ENCODE measurements around the gene RIBC1.
A peak's percentile ranks its signal among the peaks of the same experiment; 100 is the strongest.
"Not testable (repeated sequence)": the region's sequence is repeated elsewhere in the genome, so short reads cannot be mapped to it uniquely, and the experiment has no call there.

Gene RIBC1

GRCh38 chrX:53422861-53423306 lies at the start of gene RIBC1:
RIBC1 (plus strand) TSS chrX:53422873; CDS start chrX:53426277, 3,404 bp downstream.
- DNase-seq, result no peak

DNA sequence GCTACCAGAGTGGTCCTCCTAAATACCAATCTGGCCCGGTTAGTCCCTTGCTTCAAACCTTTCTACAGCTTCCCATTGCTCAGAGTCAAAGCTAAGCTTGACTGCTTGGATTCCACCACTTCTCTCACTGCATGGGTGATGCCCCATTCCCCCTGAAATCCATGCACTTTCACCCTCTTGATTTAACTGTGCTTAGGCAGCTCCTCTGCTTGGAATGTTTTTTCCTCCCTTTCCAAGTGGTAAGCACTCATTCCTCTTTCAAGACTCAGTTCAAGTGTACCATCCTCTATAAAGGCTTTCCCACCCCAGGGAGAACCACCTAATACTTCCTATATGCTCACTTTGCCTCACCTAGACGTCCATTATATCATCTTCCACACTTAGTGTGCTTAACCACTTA lies 49.4 kb upstream of the RIBC1 start:
- DNase-seq, result no peak

DNA sequence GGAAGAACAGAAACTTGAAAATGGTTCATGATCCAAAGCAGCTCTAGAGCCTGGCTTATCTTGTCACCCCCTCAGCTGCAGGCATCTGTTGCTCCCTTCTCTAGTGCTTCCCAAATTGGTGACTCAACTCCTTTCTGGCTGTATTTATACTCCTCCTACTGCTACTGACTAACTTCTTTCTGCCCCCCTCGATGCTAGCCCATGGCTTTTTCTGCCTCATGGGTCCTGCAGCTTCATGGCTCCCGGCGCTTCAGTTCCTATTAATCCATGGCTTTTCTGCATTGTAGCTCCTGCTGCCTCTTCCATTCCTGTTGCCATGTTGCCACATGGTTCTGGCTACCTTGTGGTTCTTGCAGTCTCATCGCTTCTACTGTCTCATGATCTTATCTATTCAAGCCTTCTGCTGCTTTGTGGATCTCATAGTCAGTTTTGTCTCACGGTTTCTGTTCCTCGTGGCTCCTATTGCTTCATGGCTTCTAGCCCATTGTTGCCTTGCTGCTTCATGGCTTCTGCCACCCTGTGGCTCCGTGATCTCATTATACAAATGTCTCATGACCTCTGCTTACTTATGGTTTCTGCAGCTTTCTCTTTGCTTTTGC lies 48.4 kb upstream of the RIBC1 start:
- DNase-seq, result no peak

- DNase-seq, result no peak
Observed at GRCh38 chrX:53374923-53375322, 47.8 kb upstream of the RIBC1 start.

- no peak for DNase-seq
Observed at GRCh38 chrX:53376888-53377287, 45.8 kb upstream of the RIBC1 start.

DNA sequence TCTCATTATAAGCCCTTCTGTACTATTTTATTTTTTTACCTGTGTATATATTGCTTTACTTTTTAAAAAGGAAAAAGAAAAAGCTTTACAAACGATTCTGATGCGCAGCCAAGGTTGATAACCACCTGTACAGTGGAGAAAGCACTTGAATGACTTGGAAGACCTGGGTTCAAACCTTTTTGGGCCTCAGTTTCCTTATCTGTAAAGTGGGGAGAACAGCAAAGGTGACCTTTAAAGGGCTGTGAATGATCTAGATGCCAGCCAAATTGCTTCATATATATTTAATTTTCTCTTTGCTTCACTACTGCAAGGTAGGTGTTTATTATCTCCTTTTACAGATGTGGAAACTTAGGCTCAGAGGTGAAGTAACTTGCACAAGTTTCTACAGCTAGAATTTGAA lies 45.2 kb upstream of the RIBC1 start:
- DNase-seq, result no peak

GRCh38 chrX:53379008-53379710 lies 43.5 kb upstream of the RIBC1 start:
- DNase-seq, result no peak

DNA sequence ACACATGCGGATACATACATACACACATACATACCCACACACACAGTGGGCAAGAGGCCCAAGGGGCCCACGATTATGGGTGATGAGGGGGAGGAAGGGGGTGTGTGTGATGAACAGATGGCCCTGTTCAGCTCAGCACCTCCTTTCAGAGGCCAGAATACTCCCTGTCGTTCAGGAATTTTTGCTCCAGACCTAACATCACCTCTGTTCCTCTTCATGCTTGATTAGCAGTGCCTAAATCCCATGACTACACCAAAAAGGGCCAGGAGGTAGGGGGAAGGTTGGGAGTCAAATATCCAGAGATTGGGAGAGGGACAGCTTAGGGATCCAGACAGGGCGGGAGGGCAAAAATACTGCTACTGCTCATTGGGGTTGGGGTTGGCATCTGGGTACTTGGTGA lies 42.9 kb upstream of the RIBC1 start:
- DNase-seq, result no peak

GRCh38 chrX:53383376-53384076 lies 39.1 kb upstream of the RIBC1 start:
- DNase-seq, result no peak

GRCh38 chrX:53395605-53396298 lies 26.9 kb upstream of the RIBC1 start:
- DNase-seq, result no peak

DNA sequence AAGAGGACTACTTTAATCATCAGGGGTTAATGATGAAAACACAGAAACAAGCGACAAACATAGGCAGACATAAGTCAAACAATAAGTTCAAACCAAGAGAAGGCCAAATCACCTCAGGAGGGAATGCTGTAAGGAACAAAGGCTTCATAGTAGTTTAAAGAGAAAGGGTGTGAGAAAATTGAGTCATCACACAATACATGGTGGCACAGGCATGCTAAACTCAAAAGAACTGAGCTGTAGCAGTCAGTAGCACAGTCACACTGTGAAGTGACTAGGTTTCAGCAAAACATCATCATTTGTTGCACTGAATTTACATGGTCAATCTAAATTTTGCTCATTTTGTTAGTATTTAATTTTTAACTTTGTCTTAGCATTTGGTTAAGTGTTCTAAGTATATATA lies 24.5 kb upstream of the RIBC1 start:
- no peak for DNase-seq

GRCh38 chrX:53403535-53403934 lies 19.1 kb upstream of the RIBC1 start:
- no peak for DNase-seq

GRCh38 chrX:53412446-53412845 lies 10.2 kb upstream of the RIBC1 start:
- no peak for DNase-seq

DNA sequence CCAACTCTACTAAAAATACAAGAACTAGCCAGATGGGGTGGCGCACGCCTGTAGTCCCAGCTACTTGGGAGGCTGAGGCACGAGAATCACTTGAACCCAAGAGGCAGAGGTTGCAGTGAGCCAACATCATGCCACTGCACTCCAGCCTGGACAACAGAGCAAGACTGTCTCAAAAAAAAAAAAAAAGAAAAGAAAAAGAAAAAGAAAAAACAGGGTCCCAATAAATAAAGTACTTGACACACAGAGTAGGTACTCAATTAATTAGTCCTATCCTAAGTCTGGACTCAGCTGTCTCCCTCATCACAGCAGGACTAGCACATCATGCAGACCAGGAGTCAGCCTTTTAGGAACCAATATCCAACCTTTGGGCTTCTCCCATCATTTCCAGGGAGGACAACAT lies 2.3 kb upstream of the RIBC1 start:
- DNase-seq, result not testable (repeated sequence)

DNA sequence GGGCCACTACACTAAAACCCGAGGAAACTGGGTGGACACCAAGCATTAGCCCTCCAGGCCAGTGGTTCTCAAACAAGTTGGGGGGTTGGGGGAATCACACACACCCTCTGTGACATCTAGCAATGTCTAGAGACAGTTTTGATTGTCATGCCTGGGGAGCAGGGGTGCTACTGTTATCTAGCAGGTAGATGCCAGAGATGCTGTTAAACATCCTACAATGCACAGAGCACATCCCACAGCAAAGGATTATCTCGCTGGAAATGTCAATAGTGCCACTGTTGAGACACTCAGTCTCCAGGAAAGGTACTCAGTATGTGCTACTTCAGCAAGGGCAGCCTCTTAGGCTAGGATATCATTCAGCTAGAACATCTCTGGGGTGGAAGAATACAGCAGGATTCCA lies 1.5 kb upstream of the RIBC1 start:
- no peak for DNase-seq

DNA sequence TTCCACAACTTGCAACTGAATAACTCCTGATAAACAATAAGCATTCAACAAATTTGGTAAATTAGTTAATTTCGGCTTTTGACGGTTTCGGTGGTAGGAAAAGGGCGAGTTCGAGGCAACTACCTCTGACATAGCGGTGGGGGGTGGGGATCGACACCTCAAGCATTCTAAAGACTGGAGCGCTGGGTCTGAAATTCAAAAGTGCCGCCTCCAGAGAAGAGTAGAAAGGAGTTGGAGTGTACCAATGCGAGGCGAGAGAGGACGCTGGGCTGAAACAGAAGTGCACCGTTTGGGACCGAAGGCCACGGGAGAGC lies 944 bp upstream of the RIBC1 start:
- DNase-seq, result peak; percentile 38 to 72

DNA sequence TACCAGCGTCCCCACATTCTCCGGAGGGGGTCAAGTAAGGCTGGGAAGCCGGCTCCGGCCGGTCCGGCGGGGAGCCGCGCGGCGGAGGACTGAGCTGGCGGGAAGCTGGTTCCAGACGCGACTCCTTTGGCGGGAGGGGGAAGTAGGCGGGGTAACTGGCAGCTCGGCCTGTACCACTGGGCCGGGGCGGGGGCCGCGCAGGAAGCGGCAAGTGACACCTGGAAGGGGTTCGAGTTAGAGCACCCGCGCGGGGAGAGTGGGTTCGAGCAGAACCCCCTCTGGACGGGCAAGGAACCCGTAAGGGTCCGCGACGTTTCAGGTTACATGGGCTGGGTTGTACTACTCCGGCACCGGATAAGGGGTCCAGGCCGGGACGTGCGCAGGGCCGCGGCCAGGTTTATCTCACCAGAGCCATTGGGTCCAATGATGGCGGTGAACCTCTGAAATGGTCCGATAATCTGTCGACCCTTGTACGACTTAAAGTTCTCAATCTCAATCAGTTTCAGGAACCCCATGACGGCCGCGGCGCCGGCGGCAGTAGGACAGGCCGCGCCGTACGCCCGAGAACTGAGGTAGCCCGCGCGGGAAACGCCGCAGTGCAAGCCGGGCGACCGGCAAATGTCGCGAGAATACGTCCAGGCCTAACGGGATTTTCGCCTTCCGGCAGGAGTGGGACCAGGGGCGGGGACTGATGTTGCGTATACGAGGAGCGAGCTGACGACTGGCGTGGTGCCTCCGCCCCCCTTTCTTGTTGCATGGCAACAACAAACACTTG lies 400 bp upstream of the RIBC1 start, which contains the start of gene SMC1A:
SMC1A (minus strand) TSS at position 569 of the 775 bp plus-strand sequence; CDS start at position 515, 54 bp downstream.
- peak; percentile 93 to 97 for DNase-seq

GRCh38 chrX:53429755-53430154 lies 7.1 kb downstream of the RIBC1 start:
- no peak for DNase-seq

GRCh38 chrX:53430231-53430630 lies 7.6 kb downstream of the RIBC1 start:
- DNase-seq, result no peak

GRCh38 chrX:53433651-53434639 lies 11.3 kb downstream of the RIBC1 start, which contains the start of gene HSD17B10:
HSD17B10 (minus strand) TSS chrX:53434370; CDS start chrX:53434345, 25 bp downstream.
- DNase-seq, result peak; percentile 74 to 96

GRCh38 chrX:53435997-53436396 lies 13.3 kb downstream of the RIBC1 start:
- peak; percentile 41 to 77 for DNase-seq

All from NCI-H526 (cell line).